Cardiac muscle cell (in vitro differentiated cells and primary cell): Measurements from ENCODE around the gene MCHR1. TPM values are rescaled to one million over a fixed set of nuclear protein-coding genes. Genes with fewer than 3 reads are reported as not detected.

Experiments
- DNase-seq, 2 donors: peaks; one replicate each; pipeline versions ENCODE4 v3.0.0 to v3.0.0-alpha.2; 2010 to 2017; ENCODE audit warnings: low read depth in 1 of 2, low spot score in 1 of 2
- H3K27ac ChIP-seq: fragments of 200-600 bp; sonication (generic); 2 replicates; pipeline ENCODE4 v1.5.1; 2016
- H3K27me3 ChIP-seq: fragments of 200-600 bp; sonication (generic); 2 replicates; pipeline ENCODE4 v1.6.0; 2016; ENCODE audit warnings: control low read depth
- H3K36me3 ChIP-seq: fragments of 200-600 bp; sonication (generic); 2 replicates; pipeline ENCODE4 v1.5.1; 2016; ENCODE audit warnings: control low read depth
- H3K4me1 ChIP-seq: fragments of 200-600 bp; sonication (generic); 2 replicates; pipeline ENCODE4 v1.8.1; 2017; ENCODE audit warnings: low read depth, mild to moderate bottlenecking, mixed run types
- H3K4me3 ChIP-seq: fragments of 200-600 bp; sonication (generic); 2 replicates; pipeline ENCODE4 v1.5.1; 2016; ENCODE audit warnings: mild to moderate bottlenecking
- H3K9me3 ChIP-seq: fragments of 200-600 bp; sonication (generic); 2 replicates; pipeline ENCODE4 v1.5.1; 2017; ENCODE audit warnings: low read depth, mild to moderate bottlenecking, control low read depth
- polyA plus RNA-seq: library from polyadenylated mRNA; unstranded; fragments of >200 nt; fragmentation: Nextera tagmentation; extraction: Ambion mirVana; gene quantifications from 2 replicates; pipeline ENCODE4 v1.2.1, GENCODE V29; 2016
- total RNA-seq: library from RNA; depleted of rRNA; stranded (reverse); fragments of >200 nt; gene quantifications from 2 replicates; pipeline ENCODE4 v1.2.3, GENCODE V29; 2016
- TF ChIP-seq, protein P1 (sequence below): IDR thresholded peaks from 2 replicates; pipeline ENCODE4 v1.5.1; 2012; ENCODE audit warnings: low read depth, mild to moderate bottlenecking, low read length

MCHR1 gene
- total and polyA plus RNA-seq, 2 experiments from 2014 or later = 0.12 to 0.59 TPM

DNA sequence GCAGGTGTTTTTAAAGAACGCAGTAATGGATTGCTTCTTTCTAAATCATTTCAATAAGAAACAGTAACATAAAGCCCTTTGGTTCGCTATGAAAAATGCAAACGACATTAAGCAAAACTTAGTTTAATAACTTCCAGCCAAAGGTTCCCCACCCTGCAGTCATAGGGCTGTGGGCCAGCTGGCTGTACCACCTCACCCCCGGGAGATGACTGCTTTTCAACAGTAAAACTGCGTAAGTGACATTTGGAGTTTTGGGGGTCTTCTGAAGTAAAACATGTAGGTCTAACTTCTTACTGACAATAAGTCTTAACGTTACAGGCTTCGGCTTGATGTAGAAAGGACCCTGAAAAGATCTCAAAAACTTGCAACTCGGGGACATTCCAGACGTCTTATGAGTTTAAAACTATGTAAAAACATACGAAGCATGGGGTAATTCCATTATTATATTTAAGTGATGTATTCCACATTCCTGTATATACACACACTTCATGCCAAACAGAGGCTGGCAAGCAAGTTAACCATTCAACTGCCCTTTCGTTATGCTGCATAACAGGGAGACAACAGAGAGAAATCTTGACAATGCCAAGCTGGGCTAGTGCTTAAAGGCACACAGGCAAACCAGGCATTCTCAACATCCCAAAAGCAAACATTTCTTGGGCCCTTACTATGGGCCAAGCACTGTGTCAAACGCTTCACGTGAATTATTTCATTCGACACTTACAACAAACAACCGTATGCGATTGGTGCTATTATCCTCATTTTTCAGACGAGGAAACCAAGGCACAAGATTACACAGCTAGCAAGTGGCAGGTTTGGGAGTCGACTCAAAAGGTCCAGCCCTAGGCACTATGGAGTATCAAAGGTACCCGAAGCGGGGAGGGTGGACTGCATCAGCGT is 44.0 kb upstream of the MCHR1 start:
- H3K27ac ChIP-seq = no peak overlapping the region
- no peaks in the 10 kb centered on the region for H3K9me3 ChIP-seq
- peak in 1 of 2 donors; percentile 37 for DNase-seq
- H3K4me1 ChIP-seq = no peaks in the 10 kb centered on the region
- no peaks in the 10 kb centered on the region for H3K27me3 ChIP-seq
- H3K4me3 ChIP-seq = peak overlapping the region; percentile 95
- TF ChIP-seq, protein P1, sequence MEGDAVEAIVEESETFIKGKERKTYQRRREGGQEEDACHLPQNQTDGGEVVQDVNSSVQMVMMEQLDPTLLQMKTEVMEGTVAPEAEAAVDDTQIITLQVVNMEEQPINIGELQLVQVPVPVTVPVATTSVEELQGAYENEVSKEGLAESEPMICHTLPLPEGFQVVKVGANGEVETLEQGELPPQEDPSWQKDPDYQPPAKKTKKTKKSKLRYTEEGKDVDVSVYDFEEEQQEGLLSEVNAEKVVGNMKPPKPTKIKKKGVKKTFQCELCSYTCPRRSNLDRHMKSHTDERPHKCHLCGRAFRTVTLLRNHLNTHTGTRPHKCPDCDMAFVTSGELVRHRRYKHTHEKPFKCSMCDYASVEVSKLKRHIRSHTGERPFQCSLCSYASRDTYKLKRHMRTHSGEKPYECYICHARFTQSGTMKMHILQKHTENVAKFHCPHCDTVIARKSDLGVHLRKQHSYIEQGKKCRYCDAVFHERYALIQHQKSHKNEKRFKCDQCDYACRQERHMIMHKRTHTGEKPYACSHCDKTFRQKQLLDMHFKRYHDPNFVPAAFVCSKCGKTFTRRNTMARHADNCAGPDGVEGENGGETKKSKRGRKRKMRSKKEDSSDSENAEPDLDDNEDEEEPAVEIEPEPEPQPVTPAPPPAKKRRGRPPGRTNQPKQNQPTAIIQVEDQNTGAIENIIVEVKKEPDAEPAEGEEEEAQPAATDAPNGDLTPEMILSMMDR = no peak
- H3K36me3 ChIP-seq = no peaks in the 10 kb centered on the region

DNA sequence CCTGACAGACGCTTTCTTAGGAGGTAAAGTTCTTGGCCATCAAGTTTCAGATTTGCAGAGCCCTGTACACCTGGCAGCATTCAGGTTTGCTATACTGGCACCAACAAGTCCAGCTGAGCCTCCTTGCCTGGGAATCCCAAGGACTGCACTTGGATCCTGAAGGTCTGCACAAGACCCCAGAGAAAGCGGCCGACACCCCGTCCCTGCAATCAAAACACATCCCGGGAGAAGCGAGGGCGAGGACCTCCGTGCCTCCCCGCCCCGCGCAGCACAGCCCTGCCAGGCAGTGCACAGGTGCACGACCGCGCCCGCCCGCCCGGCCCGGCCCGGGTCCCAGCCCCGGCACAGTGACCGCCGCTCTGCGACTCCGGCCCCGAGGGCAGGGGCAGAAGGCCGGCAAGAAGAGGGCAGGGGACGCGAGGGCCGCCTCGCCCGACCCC is 43.3 kb upstream of the MCHR1 start:
- Histone ChIP-seq H3K27ac (peak overlapping the region; percentile 77), H3K9me3 (no peaks in the 10 kb centered on the region), H3K4me3 (peak overlapping the region; percentile 95), H3K36me3 (no peaks in the 10 kb centered on the region), H3K27me3 (no peaks in the 10 kb centered on the region), H3K4me1 (no peaks in the 10 kb centered on the region)
- DNase-seq = no peak
- TF ChIP-seq, protein P1 = no peak

DNA sequence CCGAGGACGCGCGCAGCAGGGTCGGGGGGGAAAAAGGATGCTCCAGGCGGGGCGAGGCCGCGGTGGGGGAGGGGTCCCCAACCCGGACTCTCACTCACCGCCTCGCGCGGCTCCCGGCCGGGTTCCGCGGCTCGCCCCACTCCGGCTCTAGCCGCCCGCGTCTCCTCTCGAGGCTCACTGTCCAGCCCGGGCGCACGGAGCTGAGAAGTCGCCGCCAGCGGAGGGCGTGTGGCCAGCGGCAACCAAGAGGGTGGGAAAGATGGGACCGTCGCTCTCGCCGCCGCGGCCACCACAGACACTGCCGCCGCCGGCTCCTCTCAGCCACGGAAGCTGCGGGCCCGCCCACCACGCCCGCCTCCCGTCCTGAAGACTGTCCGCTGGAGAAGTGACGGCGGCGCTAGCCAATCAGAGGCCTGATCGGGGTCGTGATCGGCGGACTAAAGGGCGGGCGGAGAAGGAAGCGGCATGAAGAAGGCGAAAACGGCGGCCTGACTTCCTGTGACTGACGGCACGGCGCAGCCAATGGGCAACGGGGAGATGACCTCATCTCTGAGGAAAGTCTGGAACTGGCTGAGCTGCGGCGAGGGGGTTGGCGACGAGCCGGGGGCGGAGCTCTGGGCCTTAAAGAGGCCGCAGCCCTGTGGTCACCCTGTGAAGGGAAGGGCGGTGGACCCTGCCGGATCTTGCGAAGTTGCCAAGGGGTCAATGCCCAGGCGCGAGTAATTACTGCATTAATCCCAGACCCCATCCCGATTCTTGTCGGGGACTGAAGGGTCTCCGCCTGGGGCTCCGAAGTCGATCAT is 42.7 kb upstream of the MCHR1 start, which contains the start of gene MRTFA:
Gene MRTFA (minus strand): TSS at position 340 of the 803 bp plus-strand sequence.
- Histone ChIP-seq H3K4me3 (peak within 1 kb of the TSS; percentile 95), H3K27me3 (no peaks in the 10 kb centered on the region), H3K9me3 (no peaks in the 10 kb centered on the region), H3K36me3 (no peaks in the 10 kb centered on the region), H3K27ac (peak within 1 kb of the TSS; percentile 77), H3K4me1 (no peaks in the 10 kb centered on the region)
- peak; percentile 99 to 100 for DNase-seq
- TF ChIP-seq, protein P1 = no peak

DNA sequence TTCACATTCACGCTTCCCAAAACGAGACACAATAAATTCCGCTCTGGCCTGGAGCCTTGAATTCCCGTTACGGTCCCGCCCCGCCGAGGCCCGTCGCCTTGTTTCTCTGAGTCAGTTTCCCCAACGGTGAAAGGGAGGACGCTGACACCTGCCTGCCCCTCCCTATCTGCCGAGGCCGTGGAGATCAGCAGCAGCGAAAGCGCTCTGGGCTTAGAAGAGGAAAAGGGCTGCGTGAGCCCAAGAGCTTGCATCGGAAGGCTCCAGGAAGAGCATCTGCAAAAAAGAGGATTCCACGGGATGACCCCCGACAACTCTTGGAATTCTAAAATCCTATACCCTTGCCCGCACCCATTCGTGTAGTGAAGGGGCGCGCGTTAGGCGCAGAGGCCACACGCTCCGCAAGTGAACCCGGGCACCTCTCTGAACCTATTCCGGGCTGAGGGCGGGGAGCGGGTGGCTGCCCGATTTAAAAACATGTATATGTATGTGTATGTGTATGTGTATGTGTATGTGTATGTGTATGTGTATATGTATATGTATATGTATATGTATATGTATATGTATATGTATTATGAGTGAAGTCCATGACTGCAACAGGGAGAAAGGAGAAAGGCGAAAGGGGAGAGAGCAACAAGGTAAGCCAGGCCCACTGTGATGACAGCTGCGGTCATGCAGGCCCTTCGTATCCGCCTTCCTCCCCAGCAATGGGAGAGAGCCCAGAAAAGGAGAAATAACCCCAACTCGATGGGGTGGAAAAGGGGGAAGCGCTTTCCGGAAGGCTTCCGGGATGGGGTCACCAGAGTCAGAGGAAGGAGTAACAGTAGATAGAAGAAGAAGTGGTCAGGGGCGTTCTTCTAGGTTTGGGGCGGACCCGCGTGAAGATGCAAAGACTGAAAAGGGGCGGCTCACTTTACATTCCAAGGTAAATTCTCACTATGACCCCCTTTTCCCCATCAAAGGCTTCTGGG is 41.8 kb upstream of the MCHR1 start:
- DNase-seq = no peak
- Histone ChIP-seq H3K9me3 (no peaks in the 10 kb centered on the region), H3K27me3 (no peaks in the 10 kb centered on the region), H3K4me3 (peak overlapping the region; percentile 52), H3K27ac (peak overlapping the region; percentile 41), H3K36me3 (no peaks in the 10 kb centered on the region), H3K4me1 (no peaks in the 10 kb centered on the region)
- TF ChIP-seq, protein P1 = no peak

DNA sequence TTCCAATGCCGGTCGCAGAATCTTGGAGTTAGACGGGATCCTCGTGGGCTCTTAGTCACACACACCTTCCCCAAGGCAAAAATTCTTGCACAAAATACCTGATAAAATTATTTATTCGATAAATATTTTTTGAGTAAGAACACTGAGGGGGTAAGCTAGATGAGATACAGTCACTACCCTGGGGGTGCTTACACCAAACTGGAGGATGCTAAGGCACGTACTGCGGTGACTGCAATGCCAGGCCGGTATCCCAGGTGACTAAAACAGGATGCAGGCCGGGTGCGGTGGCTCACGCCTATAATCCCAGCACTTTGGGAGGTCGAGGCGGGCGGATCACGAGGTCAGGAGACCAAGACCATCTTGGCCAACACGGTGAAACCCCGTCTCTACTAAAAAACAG is 41.0 kb upstream of the MCHR1 start:
- Histone ChIP-seq H3K4me3 (no peak overlapping the region), H3K9me3 (no peaks in the 10 kb centered on the region), H3K4me1 (no peaks in the 10 kb centered on the region), H3K36me3 (no peaks in the 10 kb centered on the region), H3K27me3 (no peaks in the 10 kb centered on the region), H3K27ac (no peak overlapping the region)
- no peak for DNase-seq
- TF ChIP-seq, protein P1 = no peak
